ENCODE results near the gene VAC14.
A peak's percentile ranks its signal among the peaks of the same experiment; 100 is the strongest.

Gene VAC14

GRCh38 chr16:70662991-70663523, 137.9 kb downstream of the VAC14 start:
- no peak for DNase-seq (ENCODE audit: low read depth)

GRCh38 chr16:70661918-70662641, 138.9 kb downstream of the VAC14 start:
- no peak for DNase-seq (ENCODE audit: low read depth)

- DNase-seq (ENCODE audit: low read depth), result no peak
Observed at GRCh38 chr16:70661534-70661917, 139.4 kb downstream of the VAC14 start.

GRCh38 chr16:70660672-70661350, 140.1 kb downstream of the VAC14 start:
- no peak for DNase-seq (ENCODE audit: low read depth)

- no peak for DNase-seq (ENCODE audit: low read depth)
Observed at GRCh38 chr16:70659953-70660671, 140.8 kb downstream of the VAC14 start.

- DNase-seq (ENCODE audit: low read depth), result no peak
Observed at GRCh38 chr16:70659546-70659945, 141.4 kb downstream of the VAC14 start.

- DNase-seq (ENCODE audit: low read depth), result no peak
Observed at GRCh38 chr16:70658921-70659320, 142.0 kb downstream of the VAC14 start.

- DNase-seq (ENCODE audit: low read depth), result no peak
Observed at GRCh38 chr16:70657956-70658355, 143.0 kb downstream of the VAC14 start.

- DNase-seq (ENCODE audit: low read depth), result no peak
Observed at GRCh38 chr16:70656712-70657263, 144.2 kb downstream of the VAC14 start.

GRCh38 chr16:70656065-70656711, 144.8 kb downstream of the VAC14 start:
- no peak for DNase-seq (ENCODE audit: low read depth)

- DNase-seq (ENCODE audit: low read depth), result peak; percentile 70
Observed at GRCh38 chr16:70653809-70654771, 146.9 kb downstream of the VAC14 start.

- DNase-seq (ENCODE audit: low read depth), result no peak
Observed at GRCh38 chr16:70653406-70653805, 147.6 kb downstream of the VAC14 start.

- DNase-seq (ENCODE audit: low read depth), result no peak
Observed at GRCh38 chr16:70652322-70652721, 148.6 kb downstream of the VAC14 start.

GRCh38 chr16:70651524-70651923, 149.4 kb downstream of the VAC14 start:
- no peak for DNase-seq (ENCODE audit: low read depth)

- DNase-seq (ENCODE audit: low read depth), result no peak
Observed at GRCh38 chr16:70650216-70650615, 150.7 kb downstream of the VAC14 start.

GRCh38 chr16:70649300-70649699, 151.7 kb downstream of the VAC14 start:
- no peak for DNase-seq (ENCODE audit: low read depth)

GRCh38 chr16:70648606-70649005, 152.4 kb downstream of the VAC14 start:
- DNase-seq (ENCODE audit: low read depth), result no peak

- DNase-seq (ENCODE audit: low read depth), result no peak
Observed at GRCh38 chr16:70647441-70648359, 153.3 kb downstream of the VAC14 start.
